Right cardiac atrium (tissue), 5 donors: ENCODE data around the gene TEAD1. TPM values are rescaled to one million over a fixed set of nuclear protein-coding genes. Genes with fewer than 3 reads are reported as not detected.

Experiments
- ATAC-seq, 2 donors: fragments of 200-7000 bp; cut with Tn5 transposase; one replicate each; pipeline versions ENCODE4 v1.8.0 to v1.9.1; 2020; ENCODE audit warnings: moderate library complexity in 2 of 2, mild to moderate bottlenecking in 1 of 2
- DNase-seq, 3 donors: peaks; one replicate each; pipeline ENCODE4 v3.0.0-alpha.2; 2020
- H3K27ac ChIP-seq: one replicate; pipeline ENCODE4 v1.5.1; 2013; ENCODE audit warnings: mild to moderate bottlenecking, low read length, control low read depth, moderate library complexity
- H3K27me3 ChIP-seq: one replicate; pipeline ENCODE4 v1.6.1; 2013; ENCODE audit not compliant: control insufficient read depth, insufficient read depth
- H3K4me1 ChIP-seq: one replicate; pipeline ENCODE4 v1.6.1; 2013; ENCODE audit warnings: low read length; ENCODE audit not compliant: control insufficient read depth, insufficient read depth
- H3K4me3 ChIP-seq: one replicate; pipeline ENCODE4 v1.5.1; 2013; ENCODE audit warnings: low read length, control low read depth
- H3K9me3 ChIP-seq: one replicate; pipeline ENCODE4 v1.6.1; 2013; ENCODE audit warnings: low read length; ENCODE audit not compliant: control insufficient read depth
- WGBS: extraction: QIAGEN DNeasy Blood & Tissue Kit; methylation state at CpG from one replicate; pipeline ENCODE4 v1.1.7; 2013; 5-methylcytosine and 5-hydroxymethylcytosine counted together
- intact Hi-C, 4 donors: fragments of 100-400 bp; cut with DNase I; formaldehyde crosslinking; loops; one replicate each; pipeline versions ENCODE4 v1.11.0 to v1.14.0; 2022 to 2023
- polyA plus RNA-seq: library from polyadenylated mRNA; stranded (reverse); fragments of 200-250 nt; gene quantifications from one replicate; pipeline ENCODE4 v1.2.3, GENCODE V29; 2013
- total RNA-seq, 4 donors: library from RNA; stranded (reverse); fragmentation: NEBNext Ultra II Directional; extraction: Animal tissue kit (Norgen Biotek cat#: 25700); gene quantifications; one replicate each; pipeline ENCODE4 v1.2.1, GENCODE V29; 2021
- donor health status: healthy with polysubstance abuse.
- donor health status: DM: no; HTN: yes; CAD: no.
- donor health status: DM: no; HTN: no; CAD: no.
- donor health status: DM: no; HTN: yes; CAD: no; lungs with severe emphysema.
- donor health status: DM: yes; HTN: yes; CAD: no.

TEAD1 gene
- total and polyA plus RNA-seq, 5 donors = 19.7 to 105 (median 96.5) TPM

DNA sequence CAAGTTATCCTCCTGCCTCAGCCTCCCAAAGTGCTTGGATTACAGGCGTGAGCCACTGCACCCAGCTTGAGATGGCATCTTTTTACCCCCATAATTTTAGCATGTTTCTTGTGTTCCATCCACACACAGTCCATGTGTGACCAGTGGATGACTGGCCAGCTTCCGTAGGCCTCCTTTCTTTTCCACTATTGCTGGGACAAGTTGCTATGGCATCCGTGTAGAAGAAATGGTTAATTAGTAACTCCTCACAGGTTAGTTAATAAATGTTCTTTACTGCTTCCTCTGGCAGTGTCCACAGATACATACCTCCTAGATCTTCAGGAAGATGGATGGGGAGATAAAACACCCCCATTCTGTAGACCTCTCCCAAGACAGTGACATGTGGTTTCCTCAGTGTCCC, 180.6 kb downstream of the TEAD1 start:
- WGBS = 96% methylated on average over 3 of the region's 3 CpGs
- H3K27ac ChIP-seq = no peak overlapping the region

GRCh38 chr11:12856338-12856737, 182.1 kb downstream of the TEAD1 start:
- H3K4me1 ChIP-seq = peaks cover 13% of the 10 kb centered on the region

More for the DNA sequence above, 180.6 kb downstream of the TEAD1 start:
- intact Hi-C loops = no loop called here
- Histone ChIP-seq H3K4me1 (peaks cover 13% of the 10 kb centered on the region), H3K27me3 (no peaks in the 10 kb centered on the region), H3K4me3 (no peak overlapping the region), H3K9me3 (no peaks in the 10 kb centered on the region)
- DNase-seq (no peak), ATAC-seq (no peak)

GRCh38 chr11:12857572-12857971, 183.4 kb downstream of the TEAD1 start:
- Histone ChIP-seq H3K27me3 (no peaks in the 10 kb centered on the region), H3K27ac (no peak overlapping the region), H3K9me3 (no peaks in the 10 kb centered on the region), H3K4me1 (peaks cover 13% of the 10 kb centered on the region), H3K4me3 (no peak overlapping the region)
- no peak for ATAC-seq
- no peak for DNase-seq
- intact Hi-C loops = no loop called here
- WGBS = 89% methylated on average over 5 of the region's 5 CpGs

More at GRCh38 chr11:12856338-12856737, 182.1 kb downstream of the TEAD1 start:
- ATAC-seq = no peak
- no peaks in the 10 kb centered on the region for H3K27me3 ChIP-seq
- 74% methylated on average over 3 of the region's 3 CpGs for WGBS
- no peak for DNase-seq
- no peaks in the 10 kb centered on the region for H3K9me3 ChIP-seq
- H3K4me3 ChIP-seq = no peak overlapping the region
- intact Hi-C loops = no loop called here
- no peak overlapping the region for H3K27ac ChIP-seq

DNA sequence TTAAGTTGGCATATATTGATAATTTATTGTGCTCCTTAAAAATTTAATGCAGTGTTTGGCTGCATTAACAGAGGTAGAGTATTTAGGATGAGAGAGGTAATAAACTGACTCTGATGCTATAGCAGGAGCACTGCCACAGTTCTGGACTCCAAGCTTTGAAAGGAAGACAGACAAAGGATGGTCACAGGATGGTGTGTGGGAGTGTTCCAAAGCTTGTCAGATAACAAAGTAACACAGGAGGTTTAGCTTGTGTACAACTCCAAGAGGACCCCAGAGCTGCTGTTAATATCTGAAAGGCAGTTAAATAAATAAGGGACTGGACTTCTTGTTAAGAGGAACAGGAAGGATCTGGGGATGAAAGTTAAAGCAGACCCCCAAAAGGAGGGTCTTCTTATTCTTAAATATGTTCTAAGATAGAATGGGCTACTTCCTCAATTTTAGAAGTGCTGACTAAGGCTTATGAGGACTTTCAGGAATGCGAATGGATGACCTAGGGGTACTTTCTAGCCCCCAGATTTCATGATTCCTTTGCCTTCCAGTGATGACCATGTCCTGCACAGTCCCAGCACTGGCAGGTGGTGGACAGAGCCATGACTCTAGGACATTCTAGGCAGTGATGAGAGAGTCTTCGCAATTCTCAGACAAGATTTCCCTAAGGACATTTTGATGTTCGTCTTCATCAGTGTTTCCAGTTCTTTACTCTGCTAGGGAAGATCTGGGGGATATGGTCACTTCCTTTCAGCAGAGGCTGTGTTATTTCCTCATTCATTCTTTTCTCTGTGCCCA, 185.8 kb downstream of the TEAD1 start:
- ATAC-seq = no peak
- H3K4me1 ChIP-seq = peaks cover 8% of the 10 kb centered on the region

GRCh38 chr11:12860827-12861226, 186.6 kb downstream of the TEAD1 start:
- ATAC-seq = no peak
- Histone ChIP-seq H3K4me1 (peaks cover 8% of the 10 kb centered on the region), H3K27ac (no peak overlapping the region), H3K4me3 (no peak overlapping the region), H3K9me3 (no peaks in the 10 kb centered on the region), H3K27me3 (no peaks in the 10 kb centered on the region)
- WGBS = 85% methylated on average over 2 of the region's 2 CpGs
- DNase-seq = no peak
- intact Hi-C loops = no loop called here

More for the DNA sequence above, 185.8 kb downstream of the TEAD1 start:
- Histone ChIP-seq H3K27ac (no peak overlapping the region), H3K9me3 (no peaks in the 10 kb centered on the region), H3K4me3 (no peak overlapping the region), H3K27me3 (no peaks in the 10 kb centered on the region)
- 71% methylated on average over 3 of the region's 3 CpGs for WGBS
- no peak for DNase-seq
- intact Hi-C loops = no loop called here

- ATAC-seq = peak in 1 of 2 donors; percentile 74
- peak overlapping the region; percentile 62 for H3K27ac ChIP-seq
- H3K27me3 ChIP-seq = no peaks in the 10 kb centered on the region
- H3K4me3 ChIP-seq = peak overlapping the region; percentile 34
- DNase-seq = peak; percentile 56 to 83 (median 79)
- H3K9me3 ChIP-seq = no peaks in the 10 kb centered on the region
- intact Hi-C loops = no loop called here
- WGBS = 34% methylated on average over 13 of the region's 13 CpGs
- peaks cover 8% of the 10 kb centered on the region for H3K4me1 ChIP-seq
Observed at GRCh38 chr11:12862696-12863469, 188.7 kb downstream of the TEAD1 start.

DNA sequence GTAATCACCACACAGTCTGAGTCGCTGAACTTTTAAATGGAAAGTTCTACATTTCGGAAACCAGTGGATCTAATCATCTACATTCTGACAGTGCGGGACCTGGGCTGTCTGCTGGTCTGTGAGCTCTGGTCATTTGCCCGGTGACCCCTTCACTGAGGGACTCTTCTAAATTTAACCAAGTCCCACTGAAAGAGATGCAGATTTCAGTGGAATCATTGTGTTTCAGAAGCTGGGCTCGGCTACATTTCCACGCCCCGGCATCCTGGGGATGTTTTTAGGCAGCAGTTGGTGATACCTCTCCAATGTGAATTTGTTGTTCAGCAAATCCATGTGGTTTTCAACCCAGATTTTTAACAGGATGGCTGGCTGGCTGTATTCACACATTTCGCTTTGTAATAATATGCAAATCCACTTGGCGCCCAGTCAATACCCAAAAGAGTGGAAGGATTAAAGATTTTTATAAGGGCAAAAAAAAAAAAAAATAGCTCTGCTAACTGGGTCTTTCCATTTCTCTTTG, 189.4 kb downstream of the TEAD1 start:
- intact Hi-C loops = no loop called here
- ATAC-seq (peak in 1 of 2 donors; percentile 58), DNase-seq (no peak)
- H3K27me3 ChIP-seq = no peaks in the 10 kb centered on the region
- no peaks in the 10 kb centered on the region for H3K9me3 ChIP-seq
- WGBS = 58% methylated on average over 9 of the region's 9 CpGs
- H3K4me1 ChIP-seq = peaks cover 8% of the 10 kb centered on the region
- H3K4me3 ChIP-seq = peak overlapping the region; percentile 34
- peak overlapping the region; percentile 33 for H3K27ac ChIP-seq

DNA sequence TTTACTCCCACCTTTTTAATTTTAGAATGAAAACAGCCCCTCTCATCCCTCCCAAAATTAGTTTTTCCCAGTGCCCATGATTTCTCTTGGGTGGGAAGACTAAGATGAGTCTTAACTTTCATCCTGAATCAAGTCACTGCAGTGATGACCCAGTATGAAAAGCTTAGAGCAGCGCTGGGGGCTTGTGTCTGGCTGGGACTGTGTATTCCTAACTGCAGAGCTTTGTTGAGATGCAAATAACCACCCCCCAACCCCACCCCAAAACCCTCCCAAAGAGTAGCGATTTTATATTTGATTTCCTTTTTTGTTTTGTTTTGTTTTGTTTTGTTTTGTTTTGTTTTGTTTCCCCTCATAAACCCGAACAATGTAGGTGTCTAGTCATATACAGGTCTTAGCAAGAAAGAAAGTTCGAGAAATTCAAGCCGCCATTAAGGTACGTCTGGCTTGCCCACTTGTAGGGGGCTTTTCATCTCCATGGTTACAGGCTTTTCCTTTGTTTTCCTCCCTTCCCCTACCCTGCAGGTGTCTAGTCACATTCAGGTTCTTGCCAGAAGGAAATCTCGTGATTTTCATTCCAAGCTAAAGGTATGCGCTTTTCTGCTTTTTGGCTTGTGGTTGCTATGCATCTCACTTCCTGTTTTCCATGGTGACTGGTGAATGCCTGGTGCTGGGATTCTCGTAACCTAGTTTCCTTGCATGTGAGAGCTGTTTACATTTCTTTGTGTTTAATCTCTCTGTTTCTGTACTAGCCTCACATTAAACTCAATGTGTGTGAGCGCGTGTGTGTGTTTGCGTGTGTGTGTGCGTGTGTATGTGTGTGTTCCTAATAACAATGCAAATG, 190.3 kb downstream of the TEAD1 start:
- ATAC-seq = peak in 1 of 2 donors; percentile 42
- intact Hi-C loops = no loop called here
- peaks cover 12% of the 10 kb centered on the region for H3K4me1 ChIP-seq
- H3K4me3 ChIP-seq = no peak overlapping the region
- DNase-seq = no peak
- no peaks in the 10 kb centered on the region for H3K9me3 ChIP-seq
- no peak overlapping the region for H3K27ac ChIP-seq
- 59% methylated on average over 13 of the region's 13 CpGs for WGBS
- H3K27me3 ChIP-seq = no peaks in the 10 kb centered on the region

DNA sequence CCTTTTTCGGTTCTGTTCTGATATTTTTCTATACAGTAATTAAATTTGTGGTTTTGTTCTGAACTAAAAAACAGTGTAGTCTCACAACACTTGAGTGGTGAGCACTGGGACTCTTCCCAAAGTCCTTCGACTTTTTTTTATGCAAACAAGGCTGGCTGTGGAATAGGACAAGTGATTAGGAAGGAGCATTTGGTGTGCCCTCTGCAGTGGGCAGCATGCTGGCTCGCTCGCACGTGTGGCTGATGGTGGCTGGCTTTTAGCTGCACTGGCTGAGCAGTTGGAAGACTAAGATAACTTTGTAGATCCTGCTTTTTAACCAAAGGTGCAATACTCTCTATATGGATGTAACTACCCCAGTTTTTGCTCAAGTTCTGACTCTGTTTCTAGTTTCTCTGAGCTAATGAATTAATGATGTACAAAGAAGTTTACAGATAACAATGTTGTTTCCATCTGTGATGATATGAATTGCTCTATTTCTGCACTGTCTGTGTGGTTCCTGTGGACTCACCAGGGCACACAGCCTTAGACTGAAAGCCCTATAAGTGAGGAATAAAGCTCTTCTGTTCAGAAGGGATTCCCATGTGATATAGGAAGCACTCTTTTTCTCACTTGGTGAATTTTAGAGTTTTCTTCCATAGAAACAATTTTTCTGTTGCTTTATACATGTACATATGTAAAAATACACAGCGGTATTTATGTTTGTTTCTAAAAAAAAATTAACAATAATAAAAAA, 191.8 kb downstream of the TEAD1 start:
- peaks cover 12% of the 10 kb centered on the region for H3K4me1 ChIP-seq
- H3K9me3 ChIP-seq = no peaks in the 10 kb centered on the region
- ATAC-seq (peak in 1 of 2 donors; percentile 44), DNase-seq (no peak)
- H3K27ac ChIP-seq = no peak overlapping the region
- intact Hi-C loops = no loop called here
- 60% methylated on average over 6 of the region's 6 CpGs for WGBS
- H3K4me3 ChIP-seq = no peak overlapping the region
- H3K27me3 ChIP-seq = no peaks in the 10 kb centered on the region

DNA sequence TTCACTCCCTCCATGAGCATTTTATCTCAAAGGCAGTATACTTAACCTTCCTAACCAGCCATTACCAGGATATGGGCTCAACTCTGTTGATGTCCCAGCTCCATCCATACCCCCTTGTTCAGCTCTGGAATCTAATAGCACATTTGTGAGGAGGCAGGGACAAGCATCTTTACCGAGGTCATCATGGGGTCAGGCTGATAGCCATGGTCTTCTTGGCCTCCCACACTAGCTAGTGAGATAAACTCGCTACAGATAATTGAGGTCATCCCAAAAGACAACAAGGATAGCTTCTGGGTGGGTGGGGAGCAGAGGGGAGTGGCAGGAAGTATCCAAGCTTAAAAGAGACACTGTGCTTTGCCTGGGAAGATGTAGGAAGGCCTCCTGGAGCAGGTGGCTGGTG, 193.3 kb downstream of the TEAD1 start:
- intact Hi-C loops = no loop called here
- H3K27ac ChIP-seq = no peak overlapping the region
- H3K4me1 ChIP-seq = peaks cover 17% of the 10 kb centered on the region
- no peak overlapping the region for H3K4me3 ChIP-seq
- no peaks in the 10 kb centered on the region for H3K9me3 ChIP-seq
- 33% methylated on average over 2 of the region's 2 CpGs for WGBS
- ATAC-seq (no peak), DNase-seq (no peak)
- H3K27me3 ChIP-seq = no peaks in the 10 kb centered on the region
